ENCODE measurements around the gene HES2.
"Not testable (repeated sequence)": the region's sequence is repeated elsewhere in the genome, so short reads cannot be mapped to it uniquely, and the experiment has no call there.

HES2 gene

GRCh38 chr1:6461051-6461530 lies 41.4 kb upstream of the HES2 start:
- H3K4me3 ChIP-seq (ENCODE audit: low read depth, low read length): no peak overlapping the region
- TF ChIP-seq CTCF (IDR thresholded peaks at IDR 0.05; ENCODE audit: low read depth, low read length, missing control alignments): no peak
- in situ Hi-C loops (cut with HindIII; ENCODE audit: low sequenced_read_pairs): no loop called here
- DNase-seq (ENCODE audit: low read depth): no peak

- in situ Hi-C loops (cut with HindIII; ENCODE audit: low sequenced_read_pairs): no loop called here
- no peak for TF ChIP-seq CTCF (IDR thresholded peaks at IDR 0.05; ENCODE audit: low read depth, low read length, missing control alignments)
- H3K4me3 ChIP-seq (ENCODE audit: low read depth, low read length): no peak overlapping the region
- no peak for DNase-seq (ENCODE audit: low read depth)
Measured at GRCh38 chr1:6460301-6461050, 40.8 kb upstream of the HES2 start.

- no peak for DNase-seq (ENCODE audit: low read depth)
- in situ Hi-C loops (cut with HindIII; ENCODE audit: low sequenced_read_pairs): no loop called here
- no peak for TF ChIP-seq CTCF (IDR thresholded peaks at IDR 0.05; ENCODE audit: low read depth, low read length, missing control alignments)
- H3K4me3 ChIP-seq (ENCODE audit: low read depth, low read length): no peak overlapping the region
Measured at GRCh38 chr1:6459850-6460265, 40.1 kb upstream of the HES2 start.

GRCh38 chr1:6456800-6457466 lies 37.2 kb upstream of the HES2 start:
- no peak overlapping the region for H3K4me3 ChIP-seq (ENCODE audit: low read depth, low read length)
- TF ChIP-seq CTCF (IDR thresholded peaks at IDR 0.05; ENCODE audit: low read depth, low read length, missing control alignments): no peak
- DNase-seq (ENCODE audit: low read depth): no peak
- in situ Hi-C loops (cut with HindIII; ENCODE audit: low sequenced_read_pairs): no loop called here

GRCh38 chr1:6455752-6456520 lies 36.2 kb upstream of the HES2 start:
- in situ Hi-C loops (cut with HindIII; ENCODE audit: low sequenced_read_pairs); DNase-seq (ENCODE audit: low read depth); H3K4me3 ChIP-seq (ENCODE audit: low read depth, low read length): not testable (repeated sequence)

GRCh38 chr1:6454856-6455751 lies 35.4 kb upstream of the HES2 start:
- no peak for DNase-seq (ENCODE audit: low read depth)
- TF ChIP-seq CTCF (IDR thresholded peaks at IDR 0.05; ENCODE audit: low read depth, low read length, missing control alignments): peak; percentile 7
- H3K4me3 ChIP-seq (ENCODE audit: low read depth, low read length): no peak overlapping the region
- in situ Hi-C loops (cut with HindIII; ENCODE audit: low sequenced_read_pairs): no loop called here

GRCh38 chr1:6453895-6454855 lies 34.5 kb upstream of the HES2 start:
- DNase-seq (ENCODE audit: low read depth); in situ Hi-C loops (cut with HindIII; ENCODE audit: low sequenced_read_pairs); H3K4me3 ChIP-seq (ENCODE audit: low read depth, low read length): not testable (repeated sequence)
